ENCODE measurements around the gene C4BPA. TPM values are rescaled to one million over a fixed set of nuclear protein-coding genes. Genes with fewer than 3 reads are reported as not detected.

Gene C4BPA
- total RNA-seq, 4 donors from 2014 or later, result under 0.01 to 0.52 TPM; not detected in 2

GRCh38 chr1:207155028-207155427, 51.0 kb downstream of the C4BPA start:
- H3K27me3 ChIP-seq, result no peaks in the 10 kb centered on the region
- H3K27ac ChIP-seq (replicated peaks in 1 of 4), result no peak overlapping the region
- H3K36me3 ChIP-seq, result no peaks in the 10 kb centered on the region
- no peak for DNase-seq (ENCODE audit: extremely low spot score)
- TF ChIP-seq EP300 (IDR thresholded peaks at IDR 0.05), result no peak
- TF ChIP-seq CTCF (IDR thresholded peaks at IDR 0.05), result no peak
- TF ChIP-seq POLR2A (IDR thresholded peaks at IDR 0.05; ENCODE audit: low read depth), result no peak
- no peak for TF ChIP-seq POLR2AphosphoS5 (IDR thresholded peaks at IDR 0.05)
- intact Hi-C loops (cut with DNase I), result no loop called here
- peaks cover 0 to 18% (median 10%) of the 10 kb centered on the region in 4 donors for H3K9me3 ChIP-seq
- 67% methylated on average over 3 of the region's 3 CpGs for WGBS
- H3K4me1 ChIP-seq, result no peaks in the 10 kb centered on the region
- no peak overlapping the region for H3K4me3 ChIP-seq

GRCh38 chr1:207156095-207156494, 52.1 kb downstream of the C4BPA start:
- Histone ChIP-seq H3K27ac (replicated peaks in 1 of 4) (no peak overlapping the region), H3K4me3 (no peak overlapping the region), H3K9me3 (peaks cover 0 to 18% (median 10%) of the 10 kb centered on the region in 4 donors), H3K27me3 (no peaks in the 10 kb centered on the region), H3K4me1 (no peaks in the 10 kb centered on the region), H3K36me3 (no peaks in the 10 kb centered on the region)
- intact Hi-C loops (cut with DNase I), result no loop called here
- DNase-seq (ENCODE audit: extremely low spot score), result no peak
- no peak for TF ChIP-seq POLR2A (IDR thresholded peaks at IDR 0.05; ENCODE audit: low read depth)
- TF ChIP-seq EP300 (IDR thresholded peaks at IDR 0.05), result no peak
- TF ChIP-seq CTCF (IDR thresholded peaks at IDR 0.05), result no peak
- TF ChIP-seq POLR2AphosphoS5 (IDR thresholded peaks at IDR 0.05), result no peak

GRCh38 chr1:207156826-207157225, 52.8 kb downstream of the C4BPA start:
- no peaks in the 10 kb centered on the region for H3K4me1 ChIP-seq
- no peak for TF ChIP-seq CTCF (IDR thresholded peaks at IDR 0.05)
- TF ChIP-seq POLR2AphosphoS5 (IDR thresholded peaks at IDR 0.05), result no peak
- no peak for TF ChIP-seq POLR2A (IDR thresholded peaks at IDR 0.05; ENCODE audit: low read depth)
- no peak for TF ChIP-seq EP300 (IDR thresholded peaks at IDR 0.05)
- peaks cover 0 to 12% (median 5%) of the 10 kb centered on the region in 4 donors for H3K9me3 ChIP-seq
- whole genome bisulfite sequencing, result 90% methylated on average over 5 of the region's 5 CpGs
- H3K36me3 ChIP-seq, result no peaks in the 10 kb centered on the region
- no peak overlapping the region for H3K4me3 ChIP-seq
- no peak for DNase-seq (ENCODE audit: extremely low spot score)
- H3K27me3 ChIP-seq, result no peaks in the 10 kb centered on the region
- no peak overlapping the region for H3K27ac ChIP-seq (replicated peaks in 1 of 4)
- intact Hi-C loops (cut with DNase I), result no loop called here

GRCh38 chr1:207164086-207164485, 60.1 kb downstream of the C4BPA start:
- Histone ChIP-seq H3K27ac (replicated peaks in 1 of 4) (no peak overlapping the region), H3K4me1 (no peaks in the 10 kb centered on the region), H3K4me3 (no peak overlapping the region), H3K36me3 (no peaks in the 10 kb centered on the region), H3K9me3 (no peaks in the 10 kb centered on the region), H3K27me3 (no peaks in the 10 kb centered on the region)
- WGBS, result 100% methylated on average over 1 of the region's 1 CpG
- TF ChIP-seq EP300 (IDR thresholded peaks at IDR 0.05) (no peak), POLR2A (IDR thresholded peaks at IDR 0.05; ENCODE audit: low read depth) (no peak), POLR2AphosphoS5 (IDR thresholded peaks at IDR 0.05) (no peak)
- intact Hi-C loops (cut with DNase I), result no loop called here
- no peak for DNase-seq (ENCODE audit: extremely low spot score)

DNA sequence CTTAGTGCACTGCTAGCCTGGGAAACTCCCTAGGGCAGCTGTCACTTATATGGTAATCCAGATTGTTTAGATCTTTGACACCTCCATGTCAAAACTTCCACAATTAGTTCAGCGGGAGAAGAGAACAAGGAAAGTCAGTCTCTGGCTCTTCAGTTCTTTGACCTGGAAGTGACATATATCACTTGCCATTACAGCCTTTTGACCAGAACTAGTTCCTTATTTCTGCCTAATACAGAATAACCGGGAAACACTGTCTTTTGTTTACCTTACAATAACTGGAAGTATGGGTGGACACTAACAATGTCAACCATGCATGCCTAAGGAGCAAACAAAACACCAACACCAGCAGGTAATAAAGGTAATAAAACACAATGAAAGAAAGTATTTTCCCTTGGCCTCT, 68.3 kb downstream of the C4BPA start:
- no peaks in the 10 kb centered on the region for H3K27me3 ChIP-seq
- no peaks in the 10 kb centered on the region for H3K4me1 ChIP-seq
- no peak for DNase-seq (ENCODE audit: extremely low spot score)
- no peak overlapping the region for H3K27ac ChIP-seq (replicated peaks in 1 of 4)
- no peaks in the 10 kb centered on the region for H3K36me3 ChIP-seq
- H3K4me3 ChIP-seq, result no peak overlapping the region
- TF ChIP-seq POLR2AphosphoS5 (IDR thresholded peaks at IDR 0.05), result no peak
- no peak for TF ChIP-seq POLR2A (IDR thresholded peaks at IDR 0.05; ENCODE audit: low read depth)
- TF ChIP-seq EP300 (IDR thresholded peaks at IDR 0.05), result no peak
- TF ChIP-seq CTCF (IDR thresholded peaks at IDR 0.05), result no peak
- no peaks in the 10 kb centered on the region for H3K9me3 ChIP-seq
- intact Hi-C loops (cut with DNase I), result no loop called here
- WGBS, result 44% methylated on average over 2 of the region's 2 CpGs

Measured in esophagus muscularis mucosa (tissue), 4 donors.